ENCODE results near the gene VTI1A.
"Not testable (repeated sequence)": the region's sequence is repeated elsewhere in the genome, so short reads cannot be mapped to it uniquely, and the experiment has no call there.

The VTI1A gene

GRCh38 chr10:112528235-112528634 is 81.2 kb downstream of the VTI1A start:
- in situ Hi-C loops (cut with HindIII; ENCODE audit: low pct_ligation_motif_present, low pct_unique_long_range_greater_than_20kb, low sequenced_read_pairs): no loop called here
- no peak for DNase-seq

DNA sequence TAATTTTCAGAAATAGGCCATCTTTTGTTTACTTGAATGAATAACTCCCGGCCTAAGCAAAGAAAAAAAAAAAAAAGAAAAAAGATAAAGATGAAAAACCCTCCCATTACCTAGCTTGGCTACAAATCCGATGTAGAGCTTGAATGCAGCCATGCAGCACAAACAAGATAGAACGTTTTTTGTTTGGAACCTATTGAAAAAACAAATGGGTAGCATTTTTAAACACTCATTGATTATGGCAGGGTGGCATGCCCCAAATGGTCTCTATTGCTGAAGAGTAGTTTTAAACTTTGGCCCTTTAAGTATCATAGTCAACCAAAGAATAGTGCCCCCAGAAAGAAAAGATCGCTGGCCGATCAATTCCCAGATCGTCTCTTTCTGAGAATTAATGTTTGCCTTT is 84.4 kb downstream of the VTI1A start:
- in situ Hi-C loops (cut with HindIII; ENCODE audit: low pct_ligation_motif_present, low pct_unique_long_range_greater_than_20kb, low sequenced_read_pairs): no loop called here
- DNase-seq: no peak

GRCh38 chr10:112532189-112532588 is 85.2 kb downstream of the VTI1A start:
- in situ Hi-C loops (cut with HindIII; ENCODE audit: low pct_ligation_motif_present, low pct_unique_long_range_greater_than_20kb, low sequenced_read_pairs): no loop called here
- no peak for DNase-seq

- in situ Hi-C loops (cut with HindIII; ENCODE audit: low pct_ligation_motif_present, low pct_unique_long_range_greater_than_20kb, low sequenced_read_pairs): no loop called here
- DNase-seq: no peak
Observed at GRCh38 chr10:112532956-112533355, 85.9 kb downstream of the VTI1A start.

DNA sequence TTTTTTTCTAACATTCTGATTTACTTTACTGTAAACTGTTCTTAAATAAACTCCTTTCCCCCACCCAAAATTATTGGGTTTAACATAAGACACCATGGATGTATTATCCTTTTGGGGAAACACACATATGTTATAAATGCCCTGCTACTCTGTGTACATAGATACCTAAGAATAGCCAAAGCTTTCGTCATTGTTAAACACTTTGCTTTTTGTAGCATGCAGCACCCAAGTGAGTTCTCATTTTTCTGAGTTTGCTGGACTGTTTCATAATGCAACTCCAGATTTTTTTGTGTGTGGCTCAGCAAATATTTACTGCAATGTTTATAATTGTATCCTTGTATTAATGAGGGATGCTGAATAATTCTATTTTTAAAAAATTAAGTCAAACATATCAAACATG is 86.9 kb downstream of the VTI1A start:
- in situ Hi-C loops (cut with HindIII; ENCODE audit: low pct_ligation_motif_present, low pct_unique_long_range_greater_than_20kb, low sequenced_read_pairs): no loop called here
- no peak for DNase-seq

DNA sequence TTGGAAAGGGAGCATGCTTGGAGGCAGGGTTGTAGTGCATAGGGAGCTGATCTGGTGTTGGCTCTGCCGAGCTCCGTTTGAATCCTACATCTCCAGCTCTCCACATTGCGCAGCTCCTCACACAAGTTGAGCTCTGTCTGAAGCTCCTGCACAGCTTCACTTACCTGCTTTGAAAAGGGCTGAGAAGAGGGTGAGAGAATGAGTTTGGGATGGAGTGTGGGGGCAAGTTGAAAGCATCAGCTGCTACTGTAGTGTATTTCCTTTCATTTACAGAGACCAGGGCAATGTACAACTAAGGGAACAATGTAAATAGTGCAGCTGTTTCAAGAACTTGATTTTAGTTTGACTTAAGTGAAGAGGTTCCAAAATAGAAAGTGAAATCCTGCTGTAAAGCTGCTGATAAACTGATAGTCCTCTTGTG is 88.5 kb downstream of the VTI1A start:
- in situ Hi-C loops (cut with HindIII; ENCODE audit: low pct_ligation_motif_present, low pct_unique_long_range_greater_than_20kb, low sequenced_read_pairs): no loop called here
- no peak for DNase-seq

DNA sequence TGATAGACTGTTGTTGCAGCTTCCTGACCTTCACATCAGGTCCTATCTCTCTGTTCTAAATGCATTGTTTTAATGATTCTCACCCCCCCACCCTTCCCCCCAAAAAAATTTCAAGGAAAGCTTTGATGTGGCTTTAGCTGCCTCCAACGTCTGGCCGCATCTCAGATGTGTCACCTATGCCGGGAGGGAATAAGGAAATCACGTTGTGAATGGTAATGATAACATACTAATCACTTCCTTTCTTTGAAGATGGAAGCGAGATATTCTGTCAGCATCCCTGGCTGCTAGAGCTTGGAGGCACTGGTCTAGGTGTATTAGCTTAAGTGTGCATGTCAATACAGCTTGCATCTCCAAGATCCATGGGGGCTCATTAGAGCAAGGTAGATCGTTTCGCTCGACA is 89.6 kb downstream of the VTI1A start:
- in situ Hi-C loops (cut with HindIII; ENCODE audit: low pct_ligation_motif_present, low pct_unique_long_range_greater_than_20kb, low sequenced_read_pairs): no loop called here

GRCh38 chr10:112538168-112538567 is 91.2 kb downstream of the VTI1A start:
- DNase-seq: no peak
- in situ Hi-C loops (cut with HindIII; ENCODE audit: low pct_ligation_motif_present, low pct_unique_long_range_greater_than_20kb, low sequenced_read_pairs): no loop called here

More for the DNA sequence above, 89.6 kb downstream of the VTI1A start:
- DNase-seq: no peak

- DNase-seq: no peak
- in situ Hi-C loops (cut with HindIII; ENCODE audit: low pct_ligation_motif_present, low pct_unique_long_range_greater_than_20kb, low sequenced_read_pairs): no loop called here
Observed at GRCh38 chr10:112539340-112539739, 92.3 kb downstream of the VTI1A start.

DNA sequence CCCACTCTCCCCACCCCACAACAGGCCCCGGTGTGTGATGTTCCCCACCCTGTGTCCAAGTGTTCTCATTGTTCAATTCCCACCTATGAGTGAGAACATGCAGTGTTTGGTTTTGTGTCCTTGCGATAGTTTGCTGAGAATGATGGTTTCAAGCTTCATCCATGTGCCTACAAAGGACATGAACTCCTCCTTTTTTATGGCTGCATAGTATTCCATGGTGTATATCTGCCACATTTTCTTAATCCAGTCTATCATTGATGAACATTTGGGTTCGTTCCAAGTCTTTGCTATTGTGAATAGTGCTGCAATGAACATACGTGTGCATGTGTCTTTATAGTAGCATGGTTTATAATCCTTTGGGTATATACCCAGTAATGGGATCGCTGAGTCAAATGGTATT is 95.8 kb downstream of the VTI1A start:
- DNase-seq; in situ Hi-C loops (cut with HindIII; ENCODE audit: low pct_ligation_motif_present, low pct_unique_long_range_greater_than_20kb, low sequenced_read_pairs): not testable (repeated sequence)

DNA sequence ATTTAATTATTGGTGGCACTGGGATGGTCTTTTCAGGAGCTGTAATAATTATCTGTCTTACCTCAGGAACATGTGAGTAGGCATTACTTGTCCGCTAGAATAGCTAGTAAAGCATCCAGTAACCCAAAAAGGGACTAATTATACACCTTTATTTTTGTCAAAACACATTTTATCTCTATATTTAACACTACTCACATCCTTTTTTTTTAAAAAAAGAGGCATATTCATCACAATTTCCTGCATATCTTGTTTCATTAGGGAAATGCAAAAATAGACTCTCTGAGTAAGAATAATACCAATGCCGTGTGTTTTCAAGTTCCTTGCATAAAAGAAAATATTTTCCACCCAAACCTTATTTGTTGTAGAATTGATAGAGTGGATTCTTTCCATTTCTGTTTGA is 99.5 kb downstream of the VTI1A start:
- in situ Hi-C loops (cut with HindIII; ENCODE audit: low pct_ligation_motif_present, low pct_unique_long_range_greater_than_20kb, low sequenced_read_pairs): no loop called here
- no peak for DNase-seq

DNA sequence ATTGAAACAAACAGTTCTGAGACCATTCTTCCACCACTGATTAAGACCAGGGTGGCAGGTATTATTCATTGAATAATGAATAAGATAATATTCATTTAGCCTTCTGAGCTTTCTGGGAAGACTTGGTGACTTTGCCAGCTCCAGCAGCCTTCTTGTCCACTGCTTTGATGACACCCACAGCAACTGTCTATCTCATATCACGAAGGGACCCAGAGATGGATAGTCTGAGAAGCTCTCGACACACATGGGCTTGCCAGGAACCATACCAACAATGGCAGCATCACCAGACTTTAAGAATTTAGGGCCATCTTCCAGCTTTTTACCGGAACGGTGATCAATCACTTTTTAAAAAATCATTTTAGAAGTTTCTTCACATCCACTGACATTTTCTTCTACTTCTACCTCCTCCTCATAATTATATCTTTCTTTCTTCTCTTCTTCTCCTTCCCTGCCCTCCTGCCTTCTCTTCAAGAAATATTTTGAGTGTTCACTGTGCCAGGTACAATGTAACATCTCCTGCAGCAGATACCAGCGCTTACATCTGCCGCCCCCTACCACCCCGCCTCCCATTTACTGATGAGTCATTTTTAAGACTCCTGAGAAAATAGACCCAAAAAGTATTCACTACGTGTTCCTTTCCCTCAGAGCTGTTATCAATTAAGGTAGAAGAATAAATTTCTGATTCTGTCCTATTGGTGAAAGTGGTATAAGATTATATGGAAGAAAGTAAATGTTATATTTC is 101.7 kb downstream of the VTI1A start:
- no peak for DNase-seq
- in situ Hi-C loops (cut with HindIII; ENCODE audit: low pct_ligation_motif_present, low pct_unique_long_range_greater_than_20kb, low sequenced_read_pairs): no loop called here

DNA sequence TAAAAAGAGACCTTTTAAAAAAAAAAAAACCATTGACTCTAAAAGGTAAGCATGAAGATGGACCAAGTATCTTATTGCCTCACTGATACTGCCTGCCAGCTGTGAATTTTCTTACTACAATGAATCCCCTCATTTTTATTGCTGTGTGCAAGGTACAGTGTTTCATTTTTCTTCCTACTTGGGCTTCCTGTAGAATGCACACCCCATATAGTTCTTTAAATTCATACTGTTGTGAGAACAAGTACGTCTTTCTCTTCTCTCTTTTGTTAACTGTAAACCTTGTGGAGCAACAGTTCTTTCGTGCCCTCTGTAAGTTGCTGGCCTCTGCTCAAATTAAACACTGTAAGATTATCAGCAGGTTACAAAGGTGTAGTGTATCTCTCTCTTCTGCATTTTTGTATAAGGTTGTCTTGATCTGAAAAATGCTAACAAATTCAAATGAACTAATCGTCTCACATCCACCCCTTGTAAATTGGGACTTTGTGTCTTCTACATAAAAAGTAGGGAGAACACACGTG is 105.6 kb downstream of the VTI1A start:
- in situ Hi-C loops (cut with HindIII; ENCODE audit: low pct_ligation_motif_present, low pct_unique_long_range_greater_than_20kb, low sequenced_read_pairs): no loop called here
- DNase-seq: no peak

DNA sequence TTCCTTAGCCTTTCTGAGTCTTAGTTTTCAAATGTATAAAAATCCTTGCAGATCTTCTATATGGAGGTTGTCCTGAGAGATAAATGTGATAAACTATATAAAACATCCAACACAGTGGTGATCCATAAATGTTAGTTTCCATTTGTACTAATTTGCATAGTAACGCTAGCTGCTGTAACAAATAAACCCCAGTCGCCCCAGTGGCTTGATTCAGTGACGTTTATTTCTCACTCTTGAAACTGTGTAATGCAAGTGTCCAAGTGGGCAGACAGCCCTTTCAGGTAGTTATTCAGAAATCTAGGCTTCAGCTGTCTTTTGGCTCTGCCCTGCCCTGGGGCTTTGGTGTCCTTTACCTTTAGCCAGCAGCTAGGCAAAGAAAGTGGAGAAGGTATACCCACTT is 106.3 kb downstream of the VTI1A start:
- in situ Hi-C loops (cut with HindIII; ENCODE audit: low pct_ligation_motif_present, low pct_unique_long_range_greater_than_20kb, low sequenced_read_pairs): no loop called here
- DNase-seq: no peak

DNA sequence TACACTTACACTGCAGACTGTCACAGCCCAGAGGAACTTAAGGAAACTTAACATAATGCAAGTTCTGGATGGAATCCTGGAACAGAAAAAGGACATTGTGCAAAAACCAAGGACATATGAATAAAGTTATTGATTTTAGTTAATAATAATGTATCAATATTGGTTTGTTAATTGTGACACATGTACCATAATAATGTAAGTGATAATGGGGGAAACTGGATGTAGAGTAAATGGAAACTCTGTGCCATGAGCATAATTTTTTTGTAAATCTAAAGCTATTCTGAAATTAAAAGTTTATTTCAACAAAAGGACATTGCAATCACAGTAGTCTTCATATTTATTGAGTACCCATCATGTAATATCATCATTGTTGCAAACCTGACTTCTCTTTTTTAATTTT is 107.2 kb downstream of the VTI1A start:
- in situ Hi-C loops (cut with HindIII; ENCODE audit: low pct_ligation_motif_present, low pct_unique_long_range_greater_than_20kb, low sequenced_read_pairs): no loop called here
- DNase-seq: no peak

GRCh38 chr10:112557197-112557596 is 110.2 kb downstream of the VTI1A start:
- in situ Hi-C loops (cut with HindIII; ENCODE audit: low pct_ligation_motif_present, low pct_unique_long_range_greater_than_20kb, low sequenced_read_pairs): no loop called here
- DNase-seq: no peak

DNA sequence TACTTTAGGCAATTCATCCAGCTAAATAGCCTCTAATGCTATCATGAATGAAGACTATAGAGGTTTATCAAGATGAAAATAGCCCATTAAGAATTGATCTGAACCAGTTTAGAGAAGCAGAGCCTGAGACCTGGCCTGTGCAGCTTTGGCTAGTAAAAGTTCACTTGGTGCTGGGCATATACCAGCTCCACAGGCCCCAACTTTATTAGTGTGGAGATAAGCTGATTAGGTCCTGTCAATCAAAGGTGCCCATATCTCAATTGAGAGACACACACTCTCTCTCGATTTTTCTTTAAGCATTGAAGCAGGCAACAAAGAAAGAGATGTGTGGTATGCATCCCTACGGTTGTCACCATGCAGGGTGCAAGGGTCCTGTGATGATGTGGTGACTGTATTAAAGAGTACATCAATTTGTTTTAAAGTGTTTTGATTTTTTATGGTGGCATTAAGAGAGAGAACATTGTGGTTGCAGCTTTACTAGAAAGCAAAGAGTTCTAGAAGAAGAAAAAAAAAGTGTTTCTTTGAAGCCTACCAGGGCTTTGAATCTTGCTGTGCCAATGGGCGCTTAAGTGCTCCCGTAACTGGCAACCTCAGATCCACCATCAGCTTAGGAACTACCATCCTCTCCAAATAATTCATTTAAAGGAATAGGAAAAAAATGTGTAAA is 111.6 kb downstream of the VTI1A start:
- no peak for DNase-seq
- in situ Hi-C loops (cut with HindIII; ENCODE audit: low pct_ligation_motif_present, low pct_unique_long_range_greater_than_20kb, low sequenced_read_pairs): no loop called here

DNA sequence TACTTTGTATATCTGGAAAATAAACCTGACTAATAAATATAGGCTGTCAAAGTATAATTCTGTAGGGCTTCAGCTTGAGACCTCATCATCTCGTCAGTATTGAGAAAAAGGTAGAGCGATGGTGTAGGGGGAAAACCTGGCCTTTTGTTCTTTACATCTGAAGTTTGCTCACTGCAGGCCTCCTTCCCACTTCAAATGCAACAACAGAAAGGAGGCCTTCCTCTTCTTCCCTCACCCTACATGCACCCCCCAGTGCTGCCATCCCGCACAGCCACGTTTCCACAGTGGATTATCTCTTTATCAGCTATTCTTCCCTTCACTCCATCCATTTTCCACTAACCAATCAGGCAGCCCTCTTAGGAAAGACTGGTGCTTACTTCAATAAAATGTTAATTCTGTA is 112.3 kb downstream of the VTI1A start:
- in situ Hi-C loops (cut with HindIII; ENCODE audit: low pct_ligation_motif_present, low pct_unique_long_range_greater_than_20kb, low sequenced_read_pairs): no loop called here
- no peak for DNase-seq

DNA sequence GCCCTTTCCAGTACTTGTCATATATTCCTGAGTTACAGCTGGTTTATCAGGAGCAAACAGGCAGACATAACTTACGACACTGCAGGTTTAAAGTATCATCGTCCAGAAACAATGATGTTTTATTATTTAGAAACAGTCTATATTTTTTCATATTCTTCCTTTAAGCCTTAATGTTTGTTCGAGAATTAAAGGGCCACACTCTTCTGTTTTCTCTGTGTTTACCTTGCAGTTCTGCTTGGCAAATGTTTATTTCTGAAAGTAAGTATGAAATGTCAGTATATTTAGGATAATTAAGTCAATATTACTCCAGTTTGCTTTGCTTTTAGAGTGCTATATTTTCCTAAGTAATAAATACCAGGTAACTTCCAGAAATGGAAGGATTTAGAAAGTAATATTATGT is 115.1 kb downstream of the VTI1A start:
- in situ Hi-C loops (cut with HindIII; ENCODE audit: low pct_ligation_motif_present, low pct_unique_long_range_greater_than_20kb, low sequenced_read_pairs): no loop called here

More for the DNA sequence above, 115.1 kb downstream of the VTI1A start:
- no peak for DNase-seq

All from ACHN (cell line).